HCT116 (cell line): Measurements from ENCODE around the gene RNASEH2A. TPM values are rescaled to one million over a fixed set of nuclear protein-coding genes. Genes with fewer than 3 reads are reported as not detected.

Experiments used
- ATAC-seq: fragments of 200-7000 bp; cut with Tn5 transposase; 2 replicates; pipeline ENCODE4 v1.9.1; 2020; ENCODE audit warnings: mild to moderate bottlenecking, moderate library complexity
- BruUV-seq: library from RNA; stranded (reverse); fragments of 400-500 nt; replicated peaks from 2 replicates; lab custom pipeline; 2021; lab: Mats Ljungman, UMichigan
- CTCF ChIA-PET: fragments of 300-600 bp; sonication (Branson Sonifier 250); formaldehyde crosslinking; loops from one replicate; lab custom pipeline; 2021; ENCODE audit warnings: antibody characterized with exemption; lab: Charles Lee
- POLR2A ChIA-PET: fragments of 300-600, 350-600 bp; sonication (Branson Sonifier 250); formaldehyde crosslinking; loops from one replicate; lab custom pipeline; 2021; ENCODE audit warnings: antibody characterized with exemption; lab: Charles Lee
- RAD21 ChIA-PET, 2 experiments: fragments of 300-600 bp; sonication (Branson Sonifier 250); formaldehyde crosslinking; loops; one replicate each; lab custom pipeline; 2023; ENCODE audit warnings: low total read pairs in 2 of 2; ENCODE audit not compliant: uncharacterized antibody in 2 of 2, unreplicated experiment in 2 of 2, low non-redundant PET in 1 of 2; lab: Charles Lee
- DNase-seq: peaks from one replicate; pipeline ENCODE4 v3.0.0-alpha.2; 2010; ENCODE audit warnings: low read depth, low spot score
- H2AFZ ChIP-seq: fragments of 200-600 bp; shearing (Covaris generic), sonication (generic); 2 replicates; pipeline ENCODE4 v1.6.1; 2017; ENCODE audit warnings: low read depth, mixed run types, mixed read lengths, antibody characterized with exemption, low read length; ENCODE audit not compliant: poor library complexity, severe bottlenecking
- H3K27ac ChIP-seq: 2 replicates; pipeline ENCODE4 v1.5.1; 2012; ENCODE audit warnings: low read depth, low read length
- H3K27me3 ChIP-seq: fragments of 200-600 bp; sonication (generic); 2 replicates; pipeline ENCODE4 v1.6.1; 2016; ENCODE audit warnings: mixed run types, low read length, mixed read lengths; ENCODE audit not compliant: insufficient read depth
- H3K36me3 ChIP-seq, 2 experiments: fragments of 200-500 bp in 1 of 2; fragments of 200-600 bp in 1 of 2; sonication (Bioruptor generic) in 1 of 2; sonication (generic) in 1 of 2; 2 replicates each; pipeline versions ENCODE4 v1.5.1 to v1.6.1; 2014 to 2016; ENCODE audit warnings: low read length in 2 of 2, inconsistent platforms in 1 of 2, mixed read lengths in 1 of 2, mixed run types in 1 of 2; ENCODE audit not compliant: insufficient read depth in 2 of 2, control insufficient read depth in 1 of 2
- H3K4me1 ChIP-seq, 2 experiments: fragments of 200-600 bp in 1 of 2; sonication (generic) in 1 of 2; 2 replicates each; pipeline versions ENCODE4 v1.5.1 to v1.6.1; 2012 to 2017; ENCODE audit warnings: low read length in 2 of 2, inconsistent platforms in 1 of 2, mild to moderate bottlenecking in 1 of 2, mixed read lengths in 1 of 2, mixed run types in 1 of 2, moderate library complexity in 1 of 2; ENCODE audit not compliant: insufficient read depth in 2 of 2, control insufficient read depth in 1 of 2
- H3K4me2 ChIP-seq: fragments of 200-600 bp; sonication (generic); 2 replicates; pipeline ENCODE4 v1.6.1; 2017; ENCODE audit warnings: mixed run types, low read length, mixed read lengths
- H3K4me3 ChIP-seq, 2 experiments: fragments of 200-600 bp in 1 of 2; sonication (generic) in 1 of 2; replicated peaks in 1 of 2; 2 replicates each; pipeline ENCODE4 v1.5.1; 2011 to 2016; ENCODE audit warnings: low read length in 2 of 2, control low read depth in 1 of 2, low read depth in 1 of 2, mild to moderate bottlenecking in 1 of 2, mixed read lengths in 1 of 2, mixed run types in 1 of 2
- H3K79me2 ChIP-seq: fragments of 200-600 bp; sonication (generic); 2 replicates; pipeline ENCODE4 v1.6.1; 2017; ENCODE audit warnings: mild to moderate bottlenecking, mixed run types, low read length, moderate library complexity, mixed read lengths; ENCODE audit not compliant: insufficient read depth
- H3K9ac ChIP-seq: fragments of 200-600 bp; sonication (generic); 2 replicates; pipeline ENCODE4 v1.6.1; 2016; ENCODE audit warnings: low read length, mixed read lengths
- H3K9me2 ChIP-seq: fragments of 200-600 bp; sonication (generic), shearing (Covaris generic); 2 replicates; pipeline ENCODE4 v1.6.1; 2017; ENCODE audit warnings: mixed run types, mild to moderate bottlenecking, moderate library complexity; ENCODE audit not compliant: insufficient read depth
- H3K9me3 ChIP-seq, 2 experiments: fragments of 200-500 bp in 1 of 2; fragments of 200-600 bp in 1 of 2; sonication (Bioruptor generic) in 1 of 2; sonication (generic) in 1 of 2; 2 replicates each; pipeline ENCODE4 v1.6.1; 2014 to 2017; ENCODE audit warnings: low read length in 2 of 2, mixed read lengths in 2 of 2, inconsistent platforms in 1 of 2, low read depth in 1 of 2, mild to moderate bottlenecking in 1 of 2, mixed run types in 1 of 2, moderate library complexity in 1 of 2; ENCODE audit not compliant: control insufficient read depth in 1 of 2, insufficient read depth in 1 of 2
- H4K20me1 ChIP-seq: fragments of 200-600 bp; sonication (generic), shearing (Covaris generic); 2 replicates; pipeline ENCODE4 v1.6.1; 2017; ENCODE audit warnings: mixed run types, mild to moderate bottlenecking, moderate library complexity; ENCODE audit not compliant: insufficient read depth
- CBX3 ChIP-seq: IDR thresholded peaks from 2 replicates; pipeline ENCODE4 v1.6.1; 2012; ENCODE audit warnings: low read depth
- CEBPB ChIP-seq: IDR thresholded peaks from 2 replicates; pipeline ENCODE4 v1.6.1; 2012; ENCODE audit warnings: low read depth
- EGR1 ChIP-seq: IDR thresholded peaks from 2 replicates; pipeline ENCODE4 v1.6.1; 2012; ENCODE audit warnings: low read depth
- ELF1 ChIP-seq: IDR thresholded peaks from 2 replicates; pipeline ENCODE4 v1.6.1; 2012; ENCODE audit warnings: low read depth, borderline replicate concordance
- EZH2 ChIP-seq: fragments of 200-600 bp; sonication (generic); IDR thresholded peaks from 2 replicates; pipeline ENCODE4 v1.6.1; 2017; ENCODE audit warnings: antibody characterized with exemption, mixed run types
- EZH2phosphoT487 ChIP-seq: fragments of 200-600 bp; IDR thresholded peaks from 2 replicates; pipeline ENCODE4 v1.6.1; 2018; ENCODE audit warnings: antibody characterized with exemption, borderline replicate concordance
- FOSL1 ChIP-seq: IDR thresholded peaks from 2 replicates; pipeline ENCODE4 v1.6.1; 2012; ENCODE audit warnings: low read depth
- JUND ChIP-seq: IDR thresholded peaks from 2 replicates; pipeline ENCODE4 v1.6.1; 2012
- POLR2A ChIP-seq: IDR thresholded peaks from 2 replicates; pipeline ENCODE4 v1.7.0; 2011; ENCODE audit warnings: borderline replicate concordance; ENCODE audit not compliant: insufficient read depth, insufficient read length; ENCODE audit errors: extremely low read depth
- RAD21 ChIP-seq: IDR thresholded peaks from 2 replicates; pipeline ENCODE4 v1.6.1; 2012; ENCODE audit warnings: low read depth, mild to moderate bottlenecking
- SIN3A ChIP-seq: IDR thresholded peaks from 2 replicates; pipeline ENCODE4 v1.6.1; 2012; ENCODE audit warnings: low read depth
- SP1 ChIP-seq: IDR thresholded peaks from 2 replicates; pipeline ENCODE4 v1.6.1; 2012; ENCODE audit warnings: low read depth
- SRF ChIP-seq: IDR thresholded peaks from 2 replicates; pipeline ENCODE4 v1.6.1; 2012; ENCODE audit warnings: low read depth
- TCF7L2 ChIP-seq: IDR thresholded peaks from 2 replicates; pipeline ENCODE4 v1.7.0; 2011; ENCODE audit warnings: borderline replicate concordance, inconsistent platforms; ENCODE audit not compliant: insufficient read depth, insufficient read length; ENCODE audit errors: extremely low read depth
- YY1 ChIP-seq: IDR thresholded peaks from 2 replicates; pipeline ENCODE4 v1.6.1; 2011; ENCODE audit warnings: low read length, low read depth, moderate library complexity, mild to moderate bottlenecking; ENCODE audit not compliant: insufficient replicate concordance; ENCODE audit errors: extremely low read depth
- ZFX ChIP-seq: fragments of 450-650 bp; IDR thresholded peaks from 2 replicates; pipeline ENCODE4 v1.6.1; 2017
- ZNF274 ChIP-seq: fragments of 200-500 bp; sonication (Bioruptor generic); IDR thresholded peaks from 2 replicates; pipeline ENCODE4 v1.6.1; 2014; ENCODE audit warnings: mild to moderate bottlenecking, low read depth, low read length, inconsistent platforms
- intact Hi-C: fragments of 100-400 bp; cut with micrococcal nuclease; formaldehyde crosslinking; loops from 2 replicates; pipeline ENCODE4 v1.10.0; 2022
- total RNA-seq: library from RNA; stranded (reverse); gene quantifications from one replicate; pipeline ENCODE4 v1.2.1, GENCODE V29; 2021; ENCODE audit not compliant: unreplicated experiment
- TF ChIP-seq, protein P1 (sequence below): IDR thresholded peaks from 2 replicates; pipeline ENCODE4 v1.6.1; 2012; ENCODE audit warnings: low read depth
- TF ChIP-seq, protein P2 (sequence below), 3 experiments: fragments of 200-600 bp in 1 of 3; sonication (generic) in 1 of 3; IDR thresholded peaks in 2 of 3; conservative IDR thresholded peaks in 1 of 3; 2 replicates each; pipeline ENCODE4 v1.5.1; 2012 to 2017; ENCODE audit warnings: low read depth in 2 of 3, low read length in 2 of 3, antibody characterized with exemption in 1 of 3, borderline replicate concordance in 1 of 3, control low read depth in 1 of 3, mild to moderate bottlenecking in 1 of 3, mixed read lengths in 1 of 3, mixed run types in 1 of 3, moderate library complexity in 1 of 3; ENCODE audit not compliant: insufficient read depth in 1 of 3
- TF ChIP-seq, protein P3 (sequence below): IDR thresholded peaks from 2 replicates; pipeline ENCODE4 v1.6.1; 2011; ENCODE audit warnings: mild to moderate bottlenecking, low read length, moderate library complexity; ENCODE audit not compliant: insufficient replicate concordance; ENCODE audit errors: extremely low read depth

The RNASEH2A gene
- total RNA-seq, 1 experiment from 2014 or later = 54.5 TPM

DNA sequence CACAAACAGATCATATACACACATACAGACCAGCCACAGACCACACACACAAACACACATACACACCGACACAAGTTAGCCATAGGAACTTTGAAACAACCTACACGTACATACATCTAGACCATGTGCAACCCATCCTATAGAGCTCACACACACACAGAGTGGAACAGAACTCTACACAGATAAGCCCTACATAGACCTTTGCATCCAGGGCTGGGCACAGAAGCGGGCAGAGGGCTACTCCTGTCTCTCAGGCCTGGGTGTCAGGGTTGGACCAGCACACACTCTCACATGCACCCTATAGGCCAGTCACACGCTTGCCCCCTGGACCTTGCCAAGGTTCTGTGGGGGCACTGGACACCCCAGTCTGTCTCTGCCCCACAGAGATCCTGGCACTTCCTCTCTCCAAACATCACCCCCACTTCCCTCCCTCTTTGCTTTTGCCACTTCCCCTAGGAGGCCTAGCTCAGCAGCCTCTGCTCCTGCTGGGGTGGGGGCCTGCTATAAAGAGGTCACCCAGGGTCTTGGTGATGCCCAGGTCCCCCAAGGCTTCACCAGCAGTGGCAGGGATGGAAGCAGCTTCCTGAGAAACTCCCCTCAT is 20.9 kb upstream of the RNASEH2A start:
- ChIA-PET POLR2A (no interaction called here), CTCF (interaction anchor here (0.6 kb wide), 1 partner anchor 9 kb away, joined by 4 read pairs; no protein-coding TSS in a partner anchor), RAD21 (no interaction called here)
- Histone ChIP-seq H3K4me2 (peak overlapping the region; percentile 61), H3K27ac (peak overlapping the region; percentile 89), H4K20me1 (no peaks in the 10 kb centered on the region), H3K79me2 (no peaks in the 10 kb centered on the region), H3K27me3 (no peaks in the 10 kb centered on the region), H3K36me3 (no peaks in the 10 kb centered on the region), H3K9me3 (no peaks in the 10 kb centered on the region), H3K4me3 (no peak overlapping the region)
- no TSS peak for BruUV-seq
- TF ChIP-seq, protein P1, sequence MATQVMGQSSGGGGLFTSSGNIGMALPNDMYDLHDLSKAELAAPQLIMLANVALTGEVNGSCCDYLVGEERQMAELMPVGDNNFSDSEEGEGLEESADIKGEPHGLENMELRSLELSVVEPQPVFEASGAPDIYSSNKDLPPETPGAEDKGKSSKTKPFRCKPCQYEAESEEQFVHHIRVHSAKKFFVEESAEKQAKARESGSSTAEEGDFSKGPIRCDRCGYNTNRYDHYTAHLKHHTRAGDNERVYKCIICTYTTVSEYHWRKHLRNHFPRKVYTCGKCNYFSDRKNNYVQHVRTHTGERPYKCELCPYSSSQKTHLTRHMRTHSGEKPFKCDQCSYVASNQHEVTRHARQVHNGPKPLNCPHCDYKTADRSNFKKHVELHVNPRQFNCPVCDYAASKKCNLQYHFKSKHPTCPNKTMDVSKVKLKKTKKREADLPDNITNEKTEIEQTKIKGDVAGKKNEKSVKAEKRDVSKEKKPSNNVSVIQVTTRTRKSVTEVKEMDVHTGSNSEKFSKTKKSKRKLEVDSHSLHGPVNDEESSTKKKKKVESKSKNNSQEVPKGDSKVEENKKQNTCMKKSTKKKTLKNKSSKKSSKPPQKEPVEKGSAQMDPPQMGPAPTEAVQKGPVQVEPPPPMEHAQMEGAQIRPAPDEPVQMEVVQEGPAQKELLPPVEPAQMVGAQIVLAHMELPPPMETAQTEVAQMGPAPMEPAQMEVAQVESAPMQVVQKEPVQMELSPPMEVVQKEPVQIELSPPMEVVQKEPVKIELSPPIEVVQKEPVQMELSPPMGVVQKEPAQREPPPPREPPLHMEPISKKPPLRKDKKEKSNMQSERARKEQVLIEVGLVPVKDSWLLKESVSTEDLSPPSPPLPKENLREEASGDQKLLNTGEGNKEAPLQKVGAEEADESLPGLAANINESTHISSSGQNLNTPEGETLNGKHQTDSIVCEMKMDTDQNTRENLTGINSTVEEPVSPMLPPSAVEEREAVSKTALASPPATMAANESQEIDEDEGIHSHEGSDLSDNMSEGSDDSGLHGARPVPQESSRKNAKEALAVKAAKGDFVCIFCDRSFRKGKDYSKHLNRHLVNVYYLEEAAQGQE = no peak
- TF ChIP-seq YY1 = no peak
- no peak for TF ChIP-seq EZH2phosphoT487
- TF ChIP-seq POLR2A = no peak
- TF ChIP-seq ZFX = no peak
- no peak for TF ChIP-seq TCF7L2
- TF ChIP-seq ZNF274 = no peak
- no peak for TF ChIP-seq SRF
- TF ChIP-seq, protein P2, sequence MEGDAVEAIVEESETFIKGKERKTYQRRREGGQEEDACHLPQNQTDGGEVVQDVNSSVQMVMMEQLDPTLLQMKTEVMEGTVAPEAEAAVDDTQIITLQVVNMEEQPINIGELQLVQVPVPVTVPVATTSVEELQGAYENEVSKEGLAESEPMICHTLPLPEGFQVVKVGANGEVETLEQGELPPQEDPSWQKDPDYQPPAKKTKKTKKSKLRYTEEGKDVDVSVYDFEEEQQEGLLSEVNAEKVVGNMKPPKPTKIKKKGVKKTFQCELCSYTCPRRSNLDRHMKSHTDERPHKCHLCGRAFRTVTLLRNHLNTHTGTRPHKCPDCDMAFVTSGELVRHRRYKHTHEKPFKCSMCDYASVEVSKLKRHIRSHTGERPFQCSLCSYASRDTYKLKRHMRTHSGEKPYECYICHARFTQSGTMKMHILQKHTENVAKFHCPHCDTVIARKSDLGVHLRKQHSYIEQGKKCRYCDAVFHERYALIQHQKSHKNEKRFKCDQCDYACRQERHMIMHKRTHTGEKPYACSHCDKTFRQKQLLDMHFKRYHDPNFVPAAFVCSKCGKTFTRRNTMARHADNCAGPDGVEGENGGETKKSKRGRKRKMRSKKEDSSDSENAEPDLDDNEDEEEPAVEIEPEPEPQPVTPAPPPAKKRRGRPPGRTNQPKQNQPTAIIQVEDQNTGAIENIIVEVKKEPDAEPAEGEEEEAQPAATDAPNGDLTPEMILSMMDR (IDR thresholded peaks at IDR 0.05 in 2 of 3, conservative IDR thresholded peaks at IDR 0.05 in 1 of 3; ENCODE audit: borderline replicate concordance in 1 of 3, insufficient read depth in 1 of 3, low read depth in 2 of 3, low read length in 2 of 3) = no peak
- TF ChIP-seq FOSL1 = no peak
- TF ChIP-seq SIN3A = no peak
- TF ChIP-seq SP1 = no peak
- TF ChIP-seq ELF1 = no peak
- no peak for TF ChIP-seq CBX3
- TF ChIP-seq JUND = no peak
- TF ChIP-seq EZH2 = no peak
- no peak for TF ChIP-seq EGR1
- no peak for TF ChIP-seq CEBPB
- TF ChIP-seq RAD21 = no peak
- TF ChIP-seq, protein P3, sequence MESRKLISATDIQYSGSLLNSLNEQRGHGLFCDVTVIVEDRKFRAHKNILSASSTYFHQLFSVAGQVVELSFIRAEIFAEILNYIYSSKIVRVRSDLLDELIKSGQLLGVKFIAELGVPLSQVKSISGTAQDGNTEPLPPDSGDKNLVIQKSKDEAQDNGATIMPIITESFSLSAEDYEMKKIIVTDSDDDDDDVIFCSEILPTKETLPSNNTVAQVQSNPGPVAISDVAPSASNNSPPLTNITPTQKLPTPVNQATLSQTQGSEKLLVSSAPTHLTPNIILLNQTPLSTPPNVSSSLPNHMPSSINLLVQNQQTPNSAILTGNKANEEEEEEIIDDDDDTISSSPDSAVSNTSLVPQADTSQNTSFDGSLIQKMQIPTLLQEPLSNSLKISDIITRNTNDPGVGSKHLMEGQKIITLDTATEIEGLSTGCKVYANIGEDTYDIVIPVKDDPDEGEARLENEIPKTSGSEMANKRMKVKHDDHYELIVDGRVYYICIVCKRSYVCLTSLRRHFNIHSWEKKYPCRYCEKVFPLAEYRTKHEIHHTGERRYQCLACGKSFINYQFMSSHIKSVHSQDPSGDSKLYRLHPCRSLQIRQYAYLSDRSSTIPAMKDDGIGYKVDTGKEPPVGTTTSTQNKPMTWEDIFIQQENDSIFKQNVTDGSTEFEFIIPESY = no peak
- TF ChIP-seq, all 23 proteins: peak for 0
- DNase-seq (no peak), ATAC-seq (no peak)
- no peak overlapping the region for H2AFZ ChIP-seq
- no peaks in the 10 kb centered on the region for H3K9me2 ChIP-seq
- H3K4me1 ChIP-seq = peaks cover 75 to 87% of the 10 kb centered on the region in 2 experiments
- H3K9ac ChIP-seq = peak overlapping the region; percentile 54
- intact Hi-C loops = no loop called here
